Measurements from ENCODE around the gene TTLL5.

Gene TTLL5

GRCh38 chr14:75702122-75702521, 41.1 kb downstream of the TTLL5 start:
- no peak for DNase-seq

- DNase-seq = no peak
These were observed 41.7 kb downstream of the TTLL5 start for GRCh38 chr14:75702616-75703261.

- no peak for DNase-seq
These were observed 42.4 kb downstream of the TTLL5 start for GRCh38 chr14:75703467-75703866.

GRCh38 chr14:75705014-75705413, 44.0 kb downstream of the TTLL5 start:
- no peak for DNase-seq

GRCh38 chr14:75709207-75709812, 48.3 kb downstream of the TTLL5 start:
- DNase-seq = peak; percentile 86

- peak; percentile 73 for DNase-seq
These were observed 50.2 kb downstream of the TTLL5 start for GRCh38 chr14:75711105-75711795.

- DNase-seq = peak; percentile 98
These were observed 50.8 kb downstream of the TTLL5 start for GRCh38 chr14:75711796-75712211.

- DNase-seq = no peak
These were observed 53.9 kb downstream of the TTLL5 start for GRCh38 chr14:75714991-75715390.

- DNase-seq = peak; percentile 81
These were observed 55.1 kb downstream of the TTLL5 start for GRCh38 chr14:75715926-75716780.

GRCh38 chr14:75717729-75718128, 56.7 kb downstream of the TTLL5 start:
- no peak for DNase-seq

- DNase-seq = no peak
These were observed 57.2 kb downstream of the TTLL5 start for GRCh38 chr14:75718199-75718598.

GRCh38 chr14:75720116-75720515, 59.1 kb downstream of the TTLL5 start:
- DNase-seq = no peak

GRCh38 chr14:75720842-75721498, 59.9 kb downstream of the TTLL5 start:
- DNase-seq = no peak

GRCh38 chr14:75723716-75724115, 62.7 kb downstream of the TTLL5 start:
- DNase-seq = no peak

GRCh38 chr14:75724414-75725204, 63.6 kb downstream of the TTLL5 start:
- no peak for DNase-seq

GRCh38 chr14:75725481-75725880, 64.4 kb downstream of the TTLL5 start:
- no peak for DNase-seq

- no peak for DNase-seq
These were observed 65.3 kb downstream of the TTLL5 start for GRCh38 chr14:75726321-75726720.

GRCh38 chr14:75727124-75727523, 66.1 kb downstream of the TTLL5 start:
- no peak for DNase-seq

- no peak for DNase-seq
These were observed 71.8 kb downstream of the TTLL5 start for GRCh38 chr14:75732888-75733287.

GRCh38 chr14:75734854-75735253, 73.8 kb downstream of the TTLL5 start:
- no peak for DNase-seq

GRCh38 chr14:75736845-75737485, 75.9 kb downstream of the TTLL5 start:
- no peak for DNase-seq
